HL-60 (cell line): Measurements from ENCODE around the gene SWSAP1.

Experiments
- CTCF ChIP-seq: IDR thresholded peaks from one replicate; pipeline ENCODE4 v1.5.1; 2011; ENCODE audit warnings: low read length, control low read depth, inconsistent platforms; ENCODE audit not compliant: insufficient read depth
- GABPA ChIP-seq: IDR thresholded peaks from 2 replicates; pipeline ENCODE4 v1.6.1; 2012; ENCODE audit warnings: low read depth
- POLR2AphosphoS5 ChIP-seq: IDR thresholded peaks from 2 replicates; pipeline ENCODE4 v1.6.1; 2012; ENCODE audit warnings: low read depth
- REST ChIP-seq: IDR thresholded peaks from 2 replicates; pipeline ENCODE4 v1.6.1; 2012; ENCODE audit warnings: low read depth; ENCODE audit not compliant: insufficient replicate concordance
- SPI1 ChIP-seq: IDR thresholded peaks from 2 replicates; pipeline ENCODE4 v1.6.1; 2012; ENCODE audit warnings: low read depth, mild to moderate bottlenecking, borderline replicate concordance

- no peak for TF ChIP-seq REST
- no peak for TF ChIP-seq CTCF
- no peak for TF ChIP-seq POLR2AphosphoS5
- TF ChIP-seq GABPA: no peak
- TF ChIP-seq SPI1: no peak
Measured at GRCh38 chr19:11404588-11405222, 30.2 kb downstream of the SWSAP1 start.
